GM13976 (cell line): ENCODE measurements around the gene SHISAL2A.

Source experiments
- DNase-seq: peaks from one replicate; pipeline ENCODE4 v3.0.0; 2012; ENCODE audit warnings: low spot score
- CTCF ChIP-seq: IDR thresholded peaks from 2 replicates; pipeline ENCODE4 v1.5.1; 2012; ENCODE audit warnings: borderline replicate concordance, mild to moderate bottlenecking; ENCODE audit not compliant: insufficient read depth; ENCODE audit errors: extremely low read depth, missing control alignments, control extremely low read depth
- in situ Hi-C: fragments of 300-500 bp; cut with MboI; formaldehyde crosslinking; loops from one replicate; pipeline ENCODE4 v1.12.0; 2022; ENCODE audit warnings: low sequenced_read_pairs, mixed read lengths, inconsistent platforms; ENCODE audit not compliant: unreplicated experiment

SHISAL2A gene

DNA sequence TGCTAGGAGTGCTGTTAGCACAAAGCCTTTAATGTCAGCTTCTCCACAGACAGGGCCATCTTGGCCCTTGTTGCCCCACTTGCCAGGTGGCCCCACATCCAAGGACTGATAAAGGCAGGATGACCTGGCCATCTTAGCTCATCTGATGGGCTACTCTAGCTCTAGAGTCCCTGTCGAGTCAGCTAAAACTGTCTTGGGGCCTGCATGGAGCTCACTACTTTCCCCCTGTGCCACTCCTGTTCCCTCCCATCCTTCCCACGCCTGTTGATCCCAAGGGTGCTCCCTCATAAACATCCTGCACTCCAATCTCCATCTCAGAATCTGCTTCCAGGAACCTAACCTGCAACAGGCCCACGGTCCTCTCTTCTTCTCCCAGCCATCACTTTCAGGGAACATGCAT lies 31.4 kb upstream of the SHISAL2A start:
- DNase-seq, result no peak
- TF ChIP-seq CTCF, result no peak
- in situ Hi-C loops, result no loop called here

DNA sequence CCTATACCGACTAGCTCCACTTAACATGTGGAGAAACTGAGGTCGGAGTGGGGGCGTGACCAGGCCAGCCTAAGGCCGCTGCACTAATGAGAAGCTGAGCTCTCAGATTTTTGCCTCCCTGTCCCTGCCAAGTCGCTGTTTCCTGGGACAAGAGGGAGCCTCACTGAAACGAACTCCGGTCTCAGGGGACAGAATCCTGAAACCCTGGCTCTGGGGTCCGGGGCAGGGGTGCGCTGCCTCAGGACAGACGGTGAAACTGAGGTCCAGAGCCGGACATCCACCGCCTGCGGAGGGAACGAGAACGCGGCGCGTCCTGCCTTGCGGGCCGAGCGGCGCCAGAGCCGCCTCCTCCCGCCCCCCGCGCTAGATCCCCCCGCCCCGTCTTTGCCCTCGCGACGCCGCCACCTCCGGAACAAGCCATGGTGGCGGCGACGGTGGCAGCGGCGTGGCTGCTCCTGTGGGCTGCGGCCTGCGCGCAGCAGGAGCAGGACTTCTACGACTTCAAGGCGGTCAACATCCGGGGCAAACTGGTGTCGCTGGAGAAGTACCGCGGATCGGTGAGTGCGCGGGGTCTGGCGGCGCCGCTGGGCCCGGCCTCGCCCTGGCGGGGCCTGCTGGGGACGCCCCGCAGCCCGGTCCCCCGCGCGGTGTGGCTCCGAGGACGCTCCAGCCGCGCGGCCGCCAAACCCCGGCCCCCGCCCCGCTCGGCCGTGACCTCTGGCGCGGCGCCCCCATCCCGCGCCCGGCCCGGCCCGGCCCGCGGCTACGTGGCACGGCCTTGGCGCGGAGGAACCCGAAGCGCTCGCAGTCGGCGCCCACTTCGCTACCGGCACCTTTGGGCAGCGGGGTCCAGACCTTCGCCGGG lies 30.7 kb upstream of the SHISAL2A start, which contains the start of gene GPX7:
GPX7 (plus strand) TSS at position 381 of the 865 bp plus-strand sequence; CDS start at position 420, 39 bp downstream.
- TF ChIP-seq CTCF, result no peak
- in situ Hi-C loops, result no loop called here
- peak; percentile 74 for DNase-seq

DNA sequence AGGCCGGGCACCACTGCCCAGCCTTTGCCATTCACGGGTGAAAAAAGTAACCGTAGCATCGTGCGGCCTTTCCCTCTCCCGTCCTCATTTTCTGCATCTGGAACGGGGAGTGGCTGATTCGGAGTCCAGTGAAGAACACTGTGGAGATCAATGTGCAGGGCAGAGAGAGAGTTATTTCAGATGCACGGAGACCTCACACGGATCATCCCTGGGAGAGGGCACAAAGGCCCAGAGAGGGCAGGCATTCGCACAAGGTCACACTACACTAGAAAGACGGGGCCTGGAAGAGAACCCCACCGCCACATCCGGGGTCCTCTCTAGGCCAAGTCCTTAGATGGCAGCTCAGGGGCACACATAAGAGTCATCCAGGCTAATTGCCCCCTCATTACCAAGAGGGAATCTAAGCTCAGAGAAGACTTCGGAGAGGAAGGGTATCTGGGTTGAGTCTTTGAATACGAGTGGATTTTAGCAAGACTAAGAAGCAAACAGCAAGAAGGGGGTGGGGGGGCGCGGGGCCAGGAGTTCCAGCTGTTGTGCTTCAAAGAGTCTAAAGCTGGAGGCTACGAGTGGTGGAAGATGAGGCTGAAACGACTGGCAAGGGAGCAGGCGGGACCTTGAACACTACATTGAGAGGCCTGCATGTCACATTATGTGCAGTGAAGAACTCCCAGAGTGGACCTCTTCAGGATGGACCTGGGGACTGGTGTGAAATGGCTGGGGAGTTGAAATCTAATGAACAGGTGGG lies 29.9 kb upstream of the SHISAL2A start:
- DNase-seq, result no peak
- TF ChIP-seq CTCF, result no peak
- in situ Hi-C loops, result no loop called here

- TF ChIP-seq CTCF, result no peak
- in situ Hi-C loops, result no loop called here
Observed at GRCh38 chr1:52603630-52604029, 29.3 kb upstream of the SHISAL2A start.

GRCh38 chr1:52604063-52604770 lies 28.8 kb upstream of the SHISAL2A start:
- DNase-seq, result no peak
- in situ Hi-C loops, result no loop called here
- TF ChIP-seq CTCF, result no peak

More at GRCh38 chr1:52603630-52604029, 29.3 kb upstream of the SHISAL2A start:
- no peak for DNase-seq
